HepG2 (cell line): ENCODE measurements around the gene SH2D3A. TPM values are rescaled to one million over a fixed set of nuclear protein-coding genes. Genes with fewer than 3 reads are reported as not detected.
A peak's percentile ranks its signal among the peaks of the same experiment; 100 is the strongest.

Source experiments
- ELF1 ChIP-seq: sonication (generic); formaldehyde crosslinking; IDR thresholded peaks from 2 replicates; pipeline ENCODE4 v1.4.0; 2020; ENCODE audit warnings: missing genetic modification reagents
- HOXA3 ChIP-seq: sonication (generic); formaldehyde crosslinking; IDR thresholded peaks from 2 replicates; pipeline ENCODE4 v1.5.0; 2020; ENCODE audit warnings: missing genetic modification reagents
- KAT8 ChIP-seq: IDR thresholded peaks from 2 replicates; pipeline ENCODE4 v1.6.1; 2016; ENCODE audit warnings: missing genetic modification reagents, missing compliant biosample characterization
- MBNL3 ChIP-seq: fragments of 250-450 bp; sonication (Bioruptor Pico); conservative IDR thresholded peaks from 2 replicates; pipeline ENCODE4 v1.8.0; 2022; ENCODE audit warnings: mild to moderate bottlenecking, inconsistent platforms
- NCOA5 ChIP-seq: sonication (generic); formaldehyde crosslinking; IDR thresholded peaks from 2 replicates; pipeline ENCODE4 v1.4.0; 2020; ENCODE audit warnings: missing genetic modification reagents
- NFIB ChIP-seq: sonication (generic); formaldehyde crosslinking; IDR thresholded peaks from 2 replicates; pipeline ENCODE4 v1.9.0; 2021; ENCODE audit warnings: missing genetic modification reagents, mild to moderate bottlenecking, borderline replicate concordance
- PHF5A ChIP-seq: IDR thresholded peaks from one replicate; pipeline ENCODE4 v1.6.1; 2018; ENCODE audit warnings: low read depth, missing genetic modification reagents; ENCODE audit not compliant: unreplicated experiment
- RCOR2 ChIP-seq: IDR thresholded peaks from 2 replicates; pipeline ENCODE4 v1.6.1; 2016; ENCODE audit warnings: missing biosample characterization, missing genetic modification reagents
- SATB2 ChIP-seq: sonication (generic); formaldehyde crosslinking; IDR thresholded peaks from 2 replicates; pipeline ENCODE4 v1.5.0; 2020; ENCODE audit warnings: missing genetic modification reagents
- ZFP36L1 ChIP-seq: sonication (generic); formaldehyde crosslinking; IDR thresholded peaks from 2 replicates; pipeline ENCODE4 v1.8.0; 2022; ENCODE audit warnings: mild to moderate bottlenecking, missing genetic modification reagents, moderate library complexity
- ZFY ChIP-seq: sonication (generic); formaldehyde crosslinking; IDR thresholded peaks from 2 replicates; pipeline ENCODE4 v1.4.0; 2020; ENCODE audit warnings: missing genetic modification reagents
- ZNF101 ChIP-seq: sonication (generic); formaldehyde crosslinking; IDR thresholded peaks from 2 replicates; pipeline ENCODE4 v1.4.0; 2020; ENCODE audit warnings: mild to moderate bottlenecking, low read depth, missing genetic modification reagents, borderline replicate concordance
- ZNF3 ChIP-seq: IDR thresholded peaks from 2 replicates; pipeline ENCODE4 v1.7.0; 2017; ENCODE audit warnings: inconsistent platforms
- ZNF572 ChIP-seq: sonication (generic); formaldehyde crosslinking; IDR thresholded peaks from 2 replicates; pipeline ENCODE4 v1.5.1; 2020; ENCODE audit warnings: mild to moderate bottlenecking, missing genetic modification reagents
- ZSCAN20 ChIP-seq: sonication (generic); formaldehyde crosslinking; IDR thresholded peaks from 2 replicates; pipeline ENCODE4 v1.4.0; 2020; ENCODE audit warnings: missing genetic modification reagents, mild to moderate bottlenecking, borderline replicate concordance
- ZSCAN29 ChIP-seq: sonication (generic); formaldehyde crosslinking; conservative IDR thresholded peaks from 2 replicates; pipeline ENCODE4 v1.4.0; 2020; ENCODE audit warnings: mild to moderate bottlenecking, missing genetic modification reagents
- polyA plus RNA-seq, 8 experiments: library from polyadenylated mRNA; depleted of rRNA in 3 of 8; stranded (reverse) in 7 of 8; unstranded in 1 of 8; fragments of >200 nt; fragmentation: Illumina TruSeq in 4 of 8; extraction: Trizol in 4 of 8; gene quantifications; 2 replicates each; pipeline versions ENCODE4 v1.2.1 to v1.2.3, GENCODE V29; 2011 to 2016; ENCODE audit warnings: low read depth in 4 of 8, missing spikeins in 1 of 8, mixed read lengths in 1 of 8; ENCODE audit not compliant: insufficient read depth in 1 of 8
- total RNA-seq, 5 experiments: library from RNA; depleted of rRNA; stranded (reverse); fragments of >200 nt; fragmentation: Illumina TruSeq; extraction: Trizol; gene quantifications; 2 replicates each; pipeline ENCODE4 v1.2.3, GENCODE V29; 2016; ENCODE audit warnings: low read depth in 1 of 5
- TF ChIP-seq, protein P1 (sequence below): sonication (generic); formaldehyde crosslinking; IDR thresholded peaks from 2 replicates; pipeline ENCODE4 v1.4.0; 2020; ENCODE audit warnings: missing genetic modification reagents
- TF ChIP-seq, protein P2 (sequence below): sonication (generic); formaldehyde crosslinking; IDR thresholded peaks from 2 replicates; pipeline ENCODE4 v1.8.0; 2022; ENCODE audit warnings: missing genetic modification reagents, mild to moderate bottlenecking, moderate library complexity, borderline replicate concordance
- TF ChIP-seq, protein P3 (sequence below): sonication (generic); formaldehyde crosslinking; conservative IDR thresholded peaks from 2 replicates; pipeline ENCODE4 v1.8.0; 2022; ENCODE audit warnings: mild to moderate bottlenecking, moderate library complexity, missing genetic modification reagents
- TF ChIP-seq, protein P4 (sequence below): sonication (generic); formaldehyde crosslinking; IDR thresholded peaks from 2 replicates; pipeline ENCODE4 v1.4.0; 2020; ENCODE audit warnings: mild to moderate bottlenecking, missing genetic modification reagents

Gene SH2D3A
- total and polyA plus RNA-seq, 2 of the 13 experiments (the other 11 are each of a cell fraction or from before 2014, with no cell fraction given) = 1.0 to 2.2 TPM

DNA sequence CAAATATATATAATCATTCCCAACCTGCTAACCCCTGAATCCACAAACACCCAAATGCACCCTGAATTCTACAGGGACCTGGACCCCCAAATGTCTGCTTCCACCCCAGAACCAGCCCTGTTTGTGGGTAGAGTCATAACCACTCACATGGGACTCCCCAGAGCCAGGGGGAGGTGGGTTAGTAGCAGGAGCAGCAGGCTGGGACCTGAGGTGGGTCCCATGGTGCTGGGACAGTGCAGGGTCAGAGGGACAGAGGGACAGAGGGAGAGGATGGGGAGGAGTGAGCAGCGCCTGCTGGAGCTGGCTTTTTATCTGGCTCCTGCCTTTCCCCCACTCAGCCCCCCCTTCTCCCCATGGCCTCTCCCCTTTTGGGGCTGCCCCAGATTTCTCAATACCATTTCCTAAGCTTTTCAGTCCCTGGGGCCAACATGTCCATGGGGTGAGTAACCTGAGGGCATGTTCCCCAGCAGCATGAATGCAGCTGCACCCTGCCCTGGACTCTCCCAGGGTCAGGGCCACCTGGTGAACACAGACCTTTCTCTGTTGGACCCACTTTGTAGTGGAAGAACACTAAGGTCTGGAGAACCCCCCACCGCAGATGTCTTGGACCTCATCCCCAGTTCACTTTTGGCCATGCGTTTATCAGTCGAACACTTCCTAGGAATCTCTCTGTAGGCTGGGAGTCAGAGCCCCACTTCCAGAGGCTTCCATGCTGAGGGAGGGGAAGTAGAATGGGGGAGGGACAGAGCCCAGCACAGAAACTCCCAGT is 46.7 kb downstream of the SH2D3A start, which contains the start of gene C3 (continued):
- TF ChIP-seq, protein P1, sequence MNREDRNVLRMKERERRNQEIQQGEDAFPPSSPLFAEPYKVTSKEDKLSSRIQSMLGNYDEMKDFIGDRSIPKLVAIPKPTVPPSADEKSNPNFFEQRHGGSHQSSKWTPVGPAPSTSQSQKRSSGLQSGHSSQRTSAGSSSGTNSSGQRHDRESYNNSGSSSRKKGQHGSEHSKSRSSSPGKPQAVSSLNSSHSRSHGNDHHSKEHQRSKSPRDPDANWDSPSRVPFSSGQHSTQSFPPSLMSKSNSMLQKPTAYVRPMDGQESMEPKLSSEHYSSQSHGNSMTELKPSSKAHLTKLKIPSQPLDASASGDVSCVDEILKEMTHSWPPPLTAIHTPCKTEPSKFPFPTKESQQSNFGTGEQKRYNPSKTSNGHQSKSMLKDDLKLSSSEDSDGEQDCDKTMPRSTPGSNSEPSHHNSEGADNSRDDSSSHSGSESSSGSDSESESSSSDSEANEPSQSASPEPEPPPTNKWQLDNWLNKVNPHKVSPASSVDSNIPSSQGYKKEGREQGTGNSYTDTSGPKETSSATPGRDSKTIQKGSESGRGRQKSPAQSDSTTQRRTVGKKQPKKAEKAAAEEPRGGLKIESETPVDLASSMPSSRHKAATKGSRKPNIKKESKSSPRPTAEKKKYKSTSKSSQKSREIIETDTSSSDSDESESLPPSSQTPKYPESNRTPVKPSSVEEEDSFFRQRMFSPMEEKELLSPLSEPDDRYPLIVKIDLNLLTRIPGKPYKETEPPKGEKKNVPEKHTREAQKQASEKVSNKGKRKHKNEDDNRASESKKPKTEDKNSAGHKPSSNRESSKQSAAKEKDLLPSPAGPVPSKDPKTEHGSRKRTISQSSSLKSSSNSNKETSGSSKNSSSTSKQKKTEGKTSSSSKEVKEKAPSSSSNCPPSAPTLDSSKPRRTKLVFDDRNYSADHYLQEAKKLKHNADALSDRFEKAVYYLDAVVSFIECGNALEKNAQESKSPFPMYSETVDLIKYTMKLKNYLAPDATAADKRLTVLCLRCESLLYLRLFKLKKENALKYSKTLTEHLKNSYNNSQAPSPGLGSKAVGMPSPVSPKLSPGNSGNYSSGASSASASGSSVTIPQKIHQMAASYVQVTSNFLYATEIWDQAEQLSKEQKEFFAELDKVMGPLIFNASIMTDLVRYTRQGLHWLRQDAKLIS (CRISPR knock-in tag) = peak; percentile 99
- TF ChIP-seq NFIB (CRISPR knock-in tag) (no peak), HOXA3 (peak; percentile 77), ZSCAN20 (CRISPR knock-in tag) (no peak), ELF1 (CRISPR knock-in tag) (peak; percentile 68), RCOR2 (CRISPR knock-in tag) (peak; percentile 72; the same call in 1 of the 2 replicates), ZNF3 (no peak), MBNL3 (no peak), ZNF101 (CRISPR knock-in tag) (no peak), PHF5A (CRISPR knock-in tag) (peak; percentile 77), ZSCAN29 (peak; percentile 93), ZNF572 (CRISPR knock-in tag) (no peak), ZFP36L1 (peak; percentile 87), KAT8 (CRISPR knock-in tag) (peak; percentile 52; the same call in 1 of the 2 replicates), ZFY (CRISPR knock-in tag) (no peak; the same call in 1 of the 2 replicates), NCOA5 (CRISPR knock-in tag) (no peak), SATB2 (peak; percentile 18; the same call in 1 of the 2 replicates)
- TF ChIP-seq, protein P2, sequence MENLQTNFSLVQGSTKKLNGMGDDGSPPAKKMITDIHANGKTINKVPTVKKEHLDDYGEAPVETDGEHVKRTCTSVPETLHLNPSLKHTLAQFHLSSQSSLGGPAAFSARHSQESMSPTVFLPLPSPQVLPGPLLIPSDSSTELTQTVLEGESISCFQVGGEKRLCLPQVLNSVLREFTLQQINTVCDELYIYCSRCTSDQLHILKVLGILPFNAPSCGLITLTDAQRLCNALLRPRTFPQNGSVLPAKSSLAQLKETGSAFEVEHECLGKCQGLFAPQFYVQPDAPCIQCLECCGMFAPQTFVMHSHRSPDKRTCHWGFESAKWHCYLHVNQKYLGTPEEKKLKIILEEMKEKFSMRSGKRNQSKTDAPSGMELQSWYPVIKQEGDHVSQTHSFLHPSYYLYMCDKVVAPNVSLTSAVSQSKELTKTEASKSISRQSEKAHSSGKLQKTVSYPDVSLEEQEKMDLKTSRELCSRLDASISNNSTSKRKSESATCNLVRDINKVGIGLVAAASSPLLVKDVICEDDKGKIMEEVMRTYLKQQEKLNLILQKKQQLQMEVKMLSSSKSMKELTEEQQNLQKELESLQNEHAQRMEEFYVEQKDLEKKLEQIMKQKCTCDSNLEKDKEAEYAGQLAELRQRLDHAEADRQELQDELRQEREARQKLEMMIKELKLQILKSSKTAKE = peak; percentile 96
- TF ChIP-seq, protein P3, sequence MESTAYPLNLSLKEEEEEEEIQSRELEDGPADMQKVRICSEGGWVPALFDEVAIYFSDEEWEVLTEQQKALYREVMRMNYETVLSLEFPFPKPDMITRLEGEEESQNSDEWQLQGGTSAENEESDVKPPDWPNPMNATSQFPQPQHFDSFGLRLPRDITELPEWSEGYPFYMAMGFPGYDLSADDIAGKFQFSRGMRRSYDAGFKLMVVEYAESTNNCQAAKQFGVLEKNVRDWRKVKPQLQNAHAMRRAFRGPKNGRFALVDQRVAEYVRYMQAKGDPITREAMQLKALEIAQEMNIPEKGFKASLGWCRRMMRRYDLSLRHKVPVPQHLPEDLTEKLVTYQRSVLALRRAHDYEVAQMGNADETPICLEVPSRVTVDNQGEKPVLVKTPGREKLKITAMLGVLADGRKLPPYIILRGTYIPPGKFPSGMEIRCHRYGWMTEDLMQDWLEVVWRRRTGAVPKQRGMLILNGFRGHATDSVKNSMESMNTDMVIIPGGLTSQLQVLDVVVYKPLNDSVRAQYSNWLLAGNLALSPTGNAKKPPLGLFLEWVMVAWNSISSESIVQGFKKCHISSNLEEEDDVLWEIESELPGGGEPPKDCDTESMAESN (CRISPR knock-in tag) = peak; percentile 86; the same call in 1 of the 2 replicates
- TF ChIP-seq, protein P4, sequence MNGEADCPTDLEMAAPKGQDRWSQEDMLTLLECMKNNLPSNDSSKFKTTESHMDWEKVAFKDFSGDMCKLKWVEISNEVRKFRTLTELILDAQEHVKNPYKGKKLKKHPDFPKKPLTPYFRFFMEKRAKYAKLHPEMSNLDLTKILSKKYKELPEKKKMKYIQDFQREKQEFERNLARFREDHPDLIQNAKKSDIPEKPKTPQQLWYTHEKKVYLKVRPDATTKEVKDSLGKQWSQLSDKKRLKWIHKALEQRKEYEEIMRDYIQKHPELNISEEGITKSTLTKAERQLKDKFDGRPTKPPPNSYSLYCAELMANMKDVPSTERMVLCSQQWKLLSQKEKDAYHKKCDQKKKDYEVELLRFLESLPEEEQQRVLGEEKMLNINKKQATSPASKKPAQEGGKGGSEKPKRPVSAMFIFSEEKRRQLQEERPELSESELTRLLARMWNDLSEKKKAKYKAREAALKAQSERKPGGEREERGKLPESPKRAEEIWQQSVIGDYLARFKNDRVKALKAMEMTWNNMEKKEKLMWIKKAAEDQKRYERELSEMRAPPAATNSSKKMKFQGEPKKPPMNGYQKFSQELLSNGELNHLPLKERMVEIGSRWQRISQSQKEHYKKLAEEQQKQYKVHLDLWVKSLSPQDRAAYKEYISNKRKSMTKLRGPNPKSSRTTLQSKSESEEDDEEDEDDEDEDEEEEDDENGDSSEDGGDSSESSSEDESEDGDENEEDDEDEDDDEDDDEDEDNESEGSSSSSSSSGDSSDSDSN (CRISPR knock-in tag) = peak; percentile 78
